Upper lobe of left lung (tissue), 4 donors: Measurements from ENCODE around the gene SPEF2.

ENCODE experiments used
- CTCF ChIP-seq, 6 experiments: fragments of 450-650 bp in 4 of 6; fragments of 200-600 bp in 2 of 6; sonication (generic) in 2 of 6; IDR thresholded peaks; one replicate each; pipeline ENCODE4 v1.5.1; 2016 to 2019; ENCODE audit warnings: antibody characterized with exemption in 6 of 6
- EP300 ChIP-seq, 4 donors: sonication (generic); formaldehyde crosslinking; IDR thresholded peaks; one replicate each; pipeline ENCODE4 v1.5.1; 2017; ENCODE audit warnings: antibody characterized with exemption in 4 of 4, control low read depth in 2 of 4
- POLR2A ChIP-seq, 4 donors: fragments of 450-650 bp; IDR thresholded peaks; one replicate each; pipeline ENCODE4 v1.5.1; 2016 to 2017; ENCODE audit warnings: antibody characterized with exemption in 4 of 4, mild to moderate bottlenecking in 2 of 4

GRCh38 chr5:35854248-35854647 is 236.6 kb downstream of the SPEF2 start:
- no peak for TF ChIP-seq CTCF (IDR thresholded peaks at IDR 0.05)
- TF ChIP-seq POLR2A (IDR thresholded peaks at IDR 0.05): peak in 2 of 4 donors; percentile 19 to 61
- TF ChIP-seq EP300 (IDR thresholded peaks at IDR 0.05): peak in 3 of 4 donors; percentile 22 to 95 (median 80)
